HuH-7.5 (cell line): ENCODE results near the gene SKA2.
"Not testable (repeated sequence)": the region's sequence is repeated elsewhere in the genome, so short reads cannot be mapped to it uniquely, and the experiment has no call there.

Source experiments
- DNase-seq: peaks from one replicate; pipeline ENCODE4 v3.0.0; 2011; ENCODE audit warnings: low spot score

Gene SKA2

DNA sequence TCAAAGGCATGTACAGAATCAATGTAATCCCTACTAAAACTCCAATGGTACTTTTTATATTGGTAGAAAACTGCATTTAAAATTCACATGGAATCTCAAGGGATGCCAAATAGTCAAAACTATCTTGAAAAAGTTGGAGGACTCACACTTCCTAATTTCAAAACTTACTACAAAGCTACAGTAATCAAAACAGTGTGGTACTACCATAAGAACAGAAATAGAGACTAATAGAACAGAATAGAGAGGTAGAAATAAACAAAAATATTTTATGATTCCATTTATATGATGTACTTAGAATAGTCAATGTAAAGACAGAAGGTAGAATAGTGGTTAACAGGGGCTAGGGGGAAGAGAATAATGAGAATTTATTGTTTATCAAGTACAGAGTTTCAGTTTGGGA, 57.1 kb downstream of the SKA2 start:
- no peak for DNase-seq

DNA sequence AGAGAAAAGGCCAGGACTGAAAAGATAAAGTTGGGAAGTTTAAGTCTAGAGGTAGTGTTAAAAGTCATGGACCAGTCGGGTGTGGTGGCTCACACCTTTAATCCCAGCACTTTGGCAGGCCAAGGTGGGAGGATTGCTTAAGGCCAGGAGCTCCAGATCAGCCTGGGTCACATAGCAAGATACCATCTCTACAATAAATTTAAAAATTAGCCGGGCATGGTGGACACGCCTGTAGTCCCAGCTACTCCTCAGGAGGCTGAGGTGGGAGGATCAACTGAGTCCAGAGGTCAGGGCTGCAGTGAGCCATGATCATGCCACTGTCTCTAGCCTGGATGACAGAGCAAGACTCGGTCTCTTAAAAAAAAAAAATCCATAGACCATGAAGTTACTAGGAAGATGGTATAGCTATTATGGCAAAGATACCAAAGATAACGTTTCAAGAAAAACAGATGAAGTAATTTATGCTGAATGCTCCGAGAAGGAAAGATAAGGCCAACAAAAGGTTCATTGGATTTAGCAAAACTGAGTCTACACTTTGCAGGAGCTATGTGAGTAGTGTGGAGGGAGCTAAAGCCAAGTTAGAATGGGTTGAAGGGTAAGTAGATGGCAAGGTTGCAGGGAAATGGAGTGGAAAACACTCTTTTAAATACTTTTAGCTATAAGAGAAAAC, 60.0 kb downstream of the SKA2 start:
- DNase-seq = no peak

DNA sequence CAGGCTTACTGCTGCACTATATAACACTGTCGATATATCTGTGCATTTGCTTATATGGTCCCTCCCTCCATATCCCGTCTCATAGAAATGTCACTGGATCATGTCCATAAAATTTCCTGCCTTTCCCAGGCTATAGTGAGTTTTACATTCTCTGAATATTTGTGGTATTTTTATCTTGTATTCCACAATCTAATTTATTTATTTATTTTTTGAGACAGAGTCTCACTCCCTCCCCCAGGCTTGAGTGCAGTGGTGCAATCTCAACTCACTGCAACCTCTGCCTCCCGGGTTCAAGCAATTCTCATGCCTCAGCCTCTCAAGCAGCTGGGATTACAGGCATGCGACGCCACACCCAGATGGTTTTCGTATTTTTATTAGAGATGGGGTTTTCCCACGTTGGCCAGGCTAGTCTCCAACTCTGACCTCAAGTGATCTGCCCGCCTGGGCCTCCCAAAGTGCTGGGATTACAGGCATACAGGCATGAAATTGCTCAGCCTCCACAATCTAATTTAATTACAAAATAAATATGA, 61.2 kb downstream of the SKA2 start:
- peak; percentile 46 for DNase-seq

DNA sequence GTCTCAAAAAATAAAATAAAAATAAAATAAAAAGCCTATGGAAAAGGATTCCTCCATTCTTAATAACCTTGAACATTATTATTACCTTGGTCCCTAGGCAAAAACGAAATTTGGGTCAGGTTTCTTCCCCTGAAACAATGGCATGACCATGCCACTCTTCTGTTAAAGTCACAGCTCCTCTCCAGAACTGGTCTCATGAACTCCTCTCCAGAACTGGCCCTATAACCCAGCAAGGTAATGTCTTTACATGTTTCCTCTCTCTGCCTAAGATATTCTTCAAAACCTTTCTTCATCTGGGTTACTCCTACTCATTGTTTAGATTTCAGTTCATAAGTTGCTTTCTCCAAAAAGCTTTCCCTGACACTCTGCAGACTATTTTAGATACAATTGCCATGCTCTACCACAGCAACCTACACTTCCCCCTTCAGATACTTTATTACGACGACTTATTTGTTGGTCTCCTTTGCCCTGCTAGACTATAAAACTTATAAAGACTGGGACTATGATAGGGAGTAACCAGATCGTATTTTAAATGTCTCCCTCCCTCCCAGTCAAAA, 61.8 kb downstream of the SKA2 start:
- no peak for DNase-seq

DNA sequence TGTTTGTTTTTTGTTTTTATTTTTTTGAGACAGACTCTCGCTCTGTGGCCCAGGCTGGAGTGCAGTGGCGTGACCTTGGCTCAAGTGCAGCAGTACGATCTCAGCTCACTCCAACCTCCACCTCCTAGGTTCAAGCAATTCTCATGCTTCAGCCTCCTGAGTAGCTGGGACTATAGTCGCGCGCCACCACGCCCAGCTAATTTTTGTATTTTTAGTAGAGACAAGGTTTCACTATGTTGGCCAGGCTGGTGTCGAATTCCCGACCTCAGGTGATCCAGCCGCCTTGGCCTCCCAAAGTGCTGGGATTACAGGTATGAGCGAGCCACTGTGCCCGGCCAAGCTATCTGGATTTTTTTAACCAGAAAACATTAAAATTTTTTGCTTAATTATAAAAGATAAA, 64.4 kb downstream of the SKA2 start:
- DNase-seq = not testable (repeated sequence)

DNA sequence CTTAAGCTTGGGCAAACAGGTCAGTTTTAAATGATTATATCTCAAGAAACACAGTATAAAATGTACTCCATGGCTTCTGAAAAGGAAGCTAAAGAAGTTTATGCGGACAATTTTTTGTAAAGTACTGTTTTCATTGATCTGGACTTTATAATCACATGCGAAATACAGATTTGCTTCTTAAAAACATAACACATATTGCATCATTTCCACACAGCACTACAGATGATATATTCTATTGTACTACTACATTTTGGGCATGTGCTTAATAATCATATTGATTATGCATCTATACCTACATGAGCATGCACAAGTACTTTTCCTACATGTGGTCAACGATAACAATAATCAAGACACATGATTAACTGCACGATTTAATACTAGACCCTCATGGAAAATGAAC, 70.8 kb downstream of the SKA2 start:
- no peak for DNase-seq

DNA sequence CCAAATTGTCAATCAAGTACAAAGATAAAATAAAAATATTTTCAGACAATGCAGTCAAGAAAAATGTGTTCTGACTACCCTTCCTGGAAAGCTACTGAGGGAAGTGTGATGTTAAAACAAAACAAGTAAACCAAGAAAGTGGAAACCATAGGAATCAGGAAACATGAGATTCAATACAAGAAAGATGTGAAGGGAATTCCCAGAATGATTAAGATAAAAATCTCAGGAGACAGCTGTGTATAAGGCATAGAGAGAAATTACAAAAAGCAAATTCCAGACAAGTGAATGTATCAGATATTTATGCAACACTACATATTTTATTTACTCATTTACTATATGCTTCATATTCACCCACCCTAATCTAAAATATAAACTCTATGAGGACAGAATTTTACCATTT, 80.5 kb downstream of the SKA2 start:
- DNase-seq = no peak

DNA sequence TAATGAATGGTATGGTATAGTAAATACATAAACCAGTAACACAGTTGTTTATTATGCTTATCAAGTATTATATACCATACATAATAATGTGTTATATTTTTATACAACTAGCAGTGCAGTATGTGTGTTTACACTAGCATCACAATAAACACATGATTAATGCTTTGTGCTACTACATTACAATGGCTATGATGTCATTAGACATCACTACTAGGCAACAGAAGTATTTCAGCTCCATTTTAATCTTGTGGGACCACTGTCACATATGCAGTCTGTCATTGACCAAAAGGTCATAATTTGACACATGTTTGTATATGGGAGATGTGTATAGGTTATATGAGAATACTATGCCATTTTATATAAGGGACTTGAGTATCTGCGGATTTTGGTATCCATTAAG, 81.0 kb downstream of the SKA2 start:
- DNase-seq = no peak

DNA sequence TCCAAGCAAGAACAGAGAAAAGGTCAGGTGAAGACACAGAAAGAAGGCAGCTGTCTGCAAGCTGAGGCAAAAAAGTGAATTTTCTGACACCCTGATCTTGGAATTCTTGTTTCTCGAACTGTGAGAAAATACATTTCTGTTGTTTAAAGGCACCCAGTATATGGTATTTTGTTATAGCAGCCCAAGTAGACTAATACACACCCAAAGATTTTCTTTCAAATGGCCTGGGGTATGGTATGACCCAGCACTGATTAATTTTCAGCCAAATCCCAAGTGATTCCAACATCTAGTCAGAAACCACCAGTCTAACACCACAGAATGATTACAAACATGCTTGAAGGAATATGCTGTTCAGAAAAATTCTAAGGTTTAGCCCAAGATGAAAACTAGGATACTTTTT, 85.1 kb downstream of the SKA2 start:
- DNase-seq = no peak

DNA sequence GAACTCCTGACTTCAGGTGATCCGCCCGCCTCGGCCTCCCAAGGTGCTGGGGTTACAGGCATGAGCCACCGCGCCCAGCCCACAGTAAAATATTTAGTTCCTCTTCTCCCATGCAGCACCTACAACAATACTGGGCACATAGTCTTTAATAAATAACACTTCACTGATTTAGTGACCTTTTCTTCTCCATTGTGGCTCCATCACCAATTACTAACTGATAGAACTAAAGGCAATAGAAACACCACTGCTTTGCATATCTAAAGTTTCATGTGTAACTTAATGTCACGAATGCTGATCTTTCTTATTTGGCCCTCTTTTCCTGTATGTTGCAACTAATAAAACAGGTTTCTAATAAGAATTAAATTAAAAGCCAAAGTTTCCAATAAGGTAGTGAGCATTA, 87.2 kb downstream of the SKA2 start:
- no peak for DNase-seq

DNA sequence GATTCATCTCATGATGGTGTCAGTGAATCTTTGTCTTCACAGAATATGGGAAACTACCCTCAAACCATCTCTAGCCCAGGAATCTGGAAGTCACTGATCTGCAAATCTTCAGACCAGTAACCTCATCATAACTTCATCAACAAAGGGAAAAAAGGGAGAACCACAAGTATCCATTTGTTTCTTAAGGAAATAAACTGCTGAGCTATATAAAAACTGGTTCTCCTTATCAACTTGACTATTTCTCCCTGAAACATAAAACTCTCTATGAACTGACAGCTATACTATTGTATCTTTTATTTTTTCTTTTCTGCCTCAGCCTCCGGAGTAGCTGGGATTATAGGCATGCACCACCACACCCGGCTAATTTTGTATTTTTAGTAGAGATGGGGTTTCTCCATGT, 87.6 kb downstream of the SKA2 start:
- DNase-seq = no peak

DNA sequence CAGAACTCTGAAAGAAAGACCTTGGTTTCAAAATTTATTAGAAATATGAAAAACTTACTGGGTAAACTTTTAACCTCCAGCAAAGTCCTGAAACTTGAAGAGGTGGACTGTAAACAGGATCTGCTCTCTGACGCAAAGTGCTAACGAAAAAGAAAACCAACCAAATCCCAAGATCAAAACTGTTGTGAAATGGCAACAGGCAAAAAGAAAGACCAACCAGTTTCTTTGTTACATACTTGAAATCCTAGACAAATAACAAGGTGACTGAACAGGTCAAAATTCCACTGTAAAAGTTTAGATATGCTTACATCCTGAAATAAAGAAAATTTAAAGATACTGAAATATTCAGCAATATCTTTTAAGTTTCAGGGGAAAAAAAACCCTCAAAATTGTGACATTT, 92.5 kb downstream of the SKA2 start:
- no peak for DNase-seq
